Keratinocyte (primary cell): ENCODE data around the gene AZU1. TPM values are rescaled to one million over a fixed set of nuclear protein-coding genes. Genes with fewer than 3 reads are reported as not detected.

Source experiments
- DNase-seq: peaks from one replicate; pipeline ENCODE4 v3.0.0-alpha.2; 2011; ENCODE audit warnings: low read depth, missing footprints, low spot score
- FAIRE-seq: peaks from 2 replicates; lab custom pipeline; 2011; peaks lifted over from hg19 to GRCh38; lab: Jason Lieb, UNC
- H2AFZ ChIP-seq: 2 replicates; pipeline ENCODE4 v1.6.0; 2012; ENCODE audit warnings: low read length, control low read depth, inconsistent platforms; ENCODE audit not compliant: control insufficient read depth
- H3K27ac ChIP-seq: 2 replicates; pipeline ENCODE4 v1.5.1; 2011; ENCODE audit warnings: low read length; ENCODE audit not compliant: control insufficient read depth, insufficient read depth
- H3K27me3 ChIP-seq: 3 replicates; pipeline ENCODE4 v1.6.0; 2011; ENCODE audit warnings: low read length; ENCODE audit not compliant: control insufficient read depth, insufficient read depth; ENCODE audit errors: extremely low read depth
- H3K36me3 ChIP-seq, 2 experiments: 2 replicates in 1 of 2; 3 replicates in 1 of 2; pipeline ENCODE4 v1.5.1; 2011; ENCODE audit warnings: low read length in 2 of 2, mild to moderate bottlenecking in 1 of 2; ENCODE audit not compliant: control insufficient read depth in 2 of 2, insufficient read depth in 2 of 2; ENCODE audit errors: extremely low read depth in 1 of 2
- H3K4me1 ChIP-seq: 3 replicates; pipeline ENCODE4 v1.5.1; 2011; ENCODE audit warnings: low read length; ENCODE audit not compliant: control insufficient read depth, insufficient read depth; ENCODE audit errors: extremely low read depth
- H3K4me2 ChIP-seq: 3 replicates; pipeline ENCODE4 v1.6.0; 2011; ENCODE audit warnings: low read depth, low read length; ENCODE audit not compliant: control insufficient read depth, insufficient read depth; ENCODE audit errors: extremely low read depth
- H3K4me3 ChIP-seq, 3 experiments: fragments of 200-600 bp in 1 of 3; sonication (generic) in 1 of 3; 2 replicates in 2 of 3; 3 replicates in 1 of 3; pipeline ENCODE4 v1.5.1; 2011 to 2016; ENCODE audit warnings: low read length in 3 of 3, mild to moderate bottlenecking in 3 of 3, control low read depth in 2 of 3, inconsistent platforms in 1 of 3, low read depth in 1 of 3, mixed read lengths in 1 of 3, mixed run types in 1 of 3, moderate library complexity in 1 of 3; ENCODE audit not compliant: control insufficient read depth in 2 of 3, insufficient read depth in 2 of 3; ENCODE audit errors: extremely low read depth in 1 of 3
- H3K79me2 ChIP-seq: 2 replicates; pipeline ENCODE4 v1.6.0; 2012; ENCODE audit warnings: low read length; ENCODE audit not compliant: control insufficient read depth, insufficient read depth
- H3K9ac ChIP-seq: 3 replicates; pipeline ENCODE4 v1.6.0; 2011; ENCODE audit warnings: low read length; ENCODE audit not compliant: control insufficient read depth, insufficient read depth; ENCODE audit errors: extremely low read depth
- H3K9me1 ChIP-seq: 3 replicates; pipeline ENCODE4 v1.6.0; 2011; ENCODE audit warnings: low read length; ENCODE audit not compliant: control insufficient read depth, insufficient read depth; ENCODE audit errors: extremely low read depth
- H3K9me3 ChIP-seq: 2 replicates; pipeline ENCODE4 v1.5.1; 2012; ENCODE audit warnings: low read depth, low read length; ENCODE audit not compliant: control insufficient read depth
- H4K20me1 ChIP-seq: 3 replicates; pipeline ENCODE4 v1.6.0; 2011; ENCODE audit warnings: low read length; ENCODE audit not compliant: control insufficient read depth, insufficient read depth; ENCODE audit errors: extremely low read depth
- EZH2 ChIP-seq: IDR thresholded peaks from one replicate; pipeline ENCODE4 v1.6.1; 2012; ENCODE audit warnings: inconsistent platforms, mild to moderate bottlenecking, low read length, moderate library complexity
- dilution Hi-C: fragments of 300-500 bp; cut with MboI; formaldehyde crosslinking; loops from one replicate; pipeline ENCODE4 v1.7.0; 2020; ENCODE audit warnings: low sequenced_read_pairs; ENCODE audit not compliant: extremely low pct_ligation_motif_present
- polyA plus RNA-seq, 5 experiments: library from polyadenylated mRNA; depleted of rRNA in 3 of 5; stranded (reverse) in 3 of 5; stranded (forward) in 1 of 5; unstranded in 1 of 5; fragments of >200 nt; gene quantifications; 1 replicate in 1 of 5; 2 replicates in 3 of 5; 3 replicates in 1 of 5; pipeline versions ENCODE4 v1.2.1 to v1.2.3, GENCODE V29; 2011 to 2012; ENCODE audit warnings: missing spikeins in 2 of 5, low read depth in 1 of 5, low replicate concordance in 1 of 5
- TF ChIP-seq, protein P1 (sequence below), 3 experiments: IDR thresholded peaks in 1 of 3; conservative IDR thresholded peaks in 1 of 3; optimal IDR thresholded peaks in 1 of 3; 2 replicates in 2 of 3; 3 replicates in 1 of 3; pipeline versions ENCODE3 to v1.5.1; 2011; ENCODE audit warnings: low read length in 3 of 3, mild to moderate bottlenecking in 3 of 3, moderate library complexity in 2 of 3, control low read depth in 1 of 3, inconsistent platforms in 1 of 3; ENCODE audit not compliant: insufficient read depth in 2 of 3; ENCODE audit errors: extremely low read depth in 1 of 3

AZU1 gene
- polyA plus RNA-seq, 1 donor (not counting 4 experiments of a cell fraction or from before 2014, with no cell fraction given) = not detected

DNA sequence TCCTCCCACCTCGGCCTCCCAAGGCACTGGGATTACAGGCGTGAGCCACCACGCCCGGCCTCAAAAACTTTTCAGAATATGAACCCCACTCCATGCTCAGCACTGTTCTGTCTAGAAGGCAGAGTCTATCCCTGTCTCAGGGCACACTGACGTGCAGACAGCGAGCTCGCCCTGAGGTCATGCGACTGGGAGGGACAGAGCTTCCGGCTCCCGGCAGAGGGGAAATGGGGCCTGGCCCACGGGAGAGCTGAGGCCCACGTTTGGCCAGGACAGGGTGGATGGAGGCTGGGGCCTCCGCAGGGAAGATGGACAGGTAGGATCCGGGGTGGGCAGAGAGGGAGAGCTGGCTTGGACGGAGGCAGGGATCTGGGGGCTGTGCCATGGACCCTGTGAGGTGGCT, 2.8 kb upstream of the AZU1 start:
- Histone ChIP-seq H4K20me1 (no peaks in the 10 kb centered on the region), H3K4me2 (no peak overlapping the region), H3K4me3 (no peak overlapping the region), H3K9me1 (no peaks in the 10 kb centered on the region), H3K79me2 (no peaks in the 10 kb centered on the region), H3K9ac (no peak overlapping the region), H3K4me1 (no peaks in the 10 kb centered on the region), H3K27me3 (peaks cover 4% of the 10 kb centered on the region), H3K36me3 (no peaks in the 10 kb centered on the region), H2AFZ (no peak overlapping the region), H3K27ac (no peak overlapping the region), H3K9me3 (no peaks in the 10 kb centered on the region)
- DNase-seq (no peak), FAIRE-seq (no peak)
- TF ChIP-seq EZH2 = no peak
- TF ChIP-seq, protein P1, sequence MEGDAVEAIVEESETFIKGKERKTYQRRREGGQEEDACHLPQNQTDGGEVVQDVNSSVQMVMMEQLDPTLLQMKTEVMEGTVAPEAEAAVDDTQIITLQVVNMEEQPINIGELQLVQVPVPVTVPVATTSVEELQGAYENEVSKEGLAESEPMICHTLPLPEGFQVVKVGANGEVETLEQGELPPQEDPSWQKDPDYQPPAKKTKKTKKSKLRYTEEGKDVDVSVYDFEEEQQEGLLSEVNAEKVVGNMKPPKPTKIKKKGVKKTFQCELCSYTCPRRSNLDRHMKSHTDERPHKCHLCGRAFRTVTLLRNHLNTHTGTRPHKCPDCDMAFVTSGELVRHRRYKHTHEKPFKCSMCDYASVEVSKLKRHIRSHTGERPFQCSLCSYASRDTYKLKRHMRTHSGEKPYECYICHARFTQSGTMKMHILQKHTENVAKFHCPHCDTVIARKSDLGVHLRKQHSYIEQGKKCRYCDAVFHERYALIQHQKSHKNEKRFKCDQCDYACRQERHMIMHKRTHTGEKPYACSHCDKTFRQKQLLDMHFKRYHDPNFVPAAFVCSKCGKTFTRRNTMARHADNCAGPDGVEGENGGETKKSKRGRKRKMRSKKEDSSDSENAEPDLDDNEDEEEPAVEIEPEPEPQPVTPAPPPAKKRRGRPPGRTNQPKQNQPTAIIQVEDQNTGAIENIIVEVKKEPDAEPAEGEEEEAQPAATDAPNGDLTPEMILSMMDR (optimal IDR thresholded peaks at IDR 0.05 in 1 of 3, IDR thresholded peaks at IDR 0.05 in 1 of 3, conservative IDR thresholded peaks at IDR 0.05 in 1 of 3; ENCODE audit: extremely low read depth in 1 of 3, insufficient read depth in 2 of 3, low read length in 3 of 3) = no peak
- dilution Hi-C loops = no loop called here

DNA sequence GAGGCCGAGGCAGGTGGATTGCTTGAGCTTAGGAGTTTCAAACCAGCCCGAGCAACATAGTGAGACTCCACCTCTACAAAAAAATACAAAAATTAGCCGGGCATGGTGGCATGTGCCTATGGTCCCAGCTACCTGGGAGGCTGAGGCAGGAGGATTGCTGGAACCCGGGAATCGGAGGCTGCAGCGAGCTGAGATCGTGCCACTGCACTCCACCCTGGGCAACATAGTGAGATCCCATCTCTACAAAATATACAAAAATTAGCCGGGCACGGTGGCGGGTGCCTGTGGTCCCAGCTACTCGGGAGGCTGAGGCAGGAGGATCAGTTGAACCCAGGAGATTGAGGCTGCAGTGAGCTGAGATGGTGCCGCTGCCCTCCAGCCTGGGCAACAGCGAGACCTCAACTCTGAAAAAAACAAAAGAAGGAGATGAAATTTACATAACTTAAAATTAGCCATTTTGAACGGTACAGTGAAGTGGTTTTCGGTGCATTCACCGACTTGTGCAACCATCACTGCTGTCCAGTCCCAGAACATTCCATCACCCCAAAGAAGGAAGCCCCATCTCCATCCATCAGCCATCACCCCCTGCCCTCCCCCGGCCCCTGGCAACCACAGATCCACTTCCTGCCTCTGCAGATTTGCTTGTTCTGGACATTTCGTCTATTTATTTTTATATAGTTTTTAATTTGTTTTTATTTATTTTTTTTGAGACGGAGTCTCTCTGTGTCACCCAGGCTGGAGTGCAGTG, 1.6 kb upstream of the AZU1 start:
- DNase-seq (no peak), FAIRE-seq (no peak)
- H3K9ac ChIP-seq = no peak overlapping the region
- no peaks in the 10 kb centered on the region for H3K9me3 ChIP-seq
- no peak overlapping the region for H3K4me3 ChIP-seq
- H3K4me2 ChIP-seq = no peak overlapping the region
- no peak overlapping the region for H2AFZ ChIP-seq
- no peaks in the 10 kb centered on the region for H3K9me1 ChIP-seq
- no peaks in the 10 kb centered on the region for H3K36me3 ChIP-seq
- dilution Hi-C loops = no loop called here
- no peaks in the 10 kb centered on the region for H3K4me1 ChIP-seq
- no peak overlapping the region for H3K27ac ChIP-seq
- TF ChIP-seq, protein P1 (optimal IDR thresholded peaks at IDR 0.05 in 1 of 3, IDR thresholded peaks at IDR 0.05 in 1 of 3, conservative IDR thresholded peaks at IDR 0.05 in 1 of 3; ENCODE audit: extremely low read depth in 1 of 3, insufficient read depth in 2 of 3, low read length in 3 of 3) = no peak
- TF ChIP-seq EZH2 = no peak
- peaks cover 4% of the 10 kb centered on the region for H3K27me3 ChIP-seq
- no peaks in the 10 kb centered on the region for H3K79me2 ChIP-seq
- no peaks in the 10 kb centered on the region for H4K20me1 ChIP-seq
